PC-3 (cell line): ENCODE data around the gene RGS17.

Experiments used
- EZH2 ChIP-seq: fragments of 300-600 bp; sonication (generic); IDR thresholded peaks from one replicate; pipeline ENCODE4 v1.6.1; 2017; ENCODE audit warnings: antibody characterized with exemption, mild to moderate bottlenecking, low read length; ENCODE audit not compliant: unreplicated experiment
- EZH2phosphoT487 ChIP-seq: fragments of 300-600 bp; sonication (generic); IDR thresholded peaks from 2 replicates; pipeline ENCODE4 v1.6.1; 2018; ENCODE audit warnings: mild to moderate bottlenecking, antibody characterized with exemption, low read length, borderline replicate concordance
- TF ChIP-seq, protein P1 (sequence below): fragments of 300-600 bp; sonication (generic); conservative IDR thresholded peaks from 2 replicates; pipeline ENCODE4 v1.5.1; 2017; ENCODE audit warnings: antibody characterized with exemption, low read depth, mild to moderate bottlenecking, low read length

DNA sequence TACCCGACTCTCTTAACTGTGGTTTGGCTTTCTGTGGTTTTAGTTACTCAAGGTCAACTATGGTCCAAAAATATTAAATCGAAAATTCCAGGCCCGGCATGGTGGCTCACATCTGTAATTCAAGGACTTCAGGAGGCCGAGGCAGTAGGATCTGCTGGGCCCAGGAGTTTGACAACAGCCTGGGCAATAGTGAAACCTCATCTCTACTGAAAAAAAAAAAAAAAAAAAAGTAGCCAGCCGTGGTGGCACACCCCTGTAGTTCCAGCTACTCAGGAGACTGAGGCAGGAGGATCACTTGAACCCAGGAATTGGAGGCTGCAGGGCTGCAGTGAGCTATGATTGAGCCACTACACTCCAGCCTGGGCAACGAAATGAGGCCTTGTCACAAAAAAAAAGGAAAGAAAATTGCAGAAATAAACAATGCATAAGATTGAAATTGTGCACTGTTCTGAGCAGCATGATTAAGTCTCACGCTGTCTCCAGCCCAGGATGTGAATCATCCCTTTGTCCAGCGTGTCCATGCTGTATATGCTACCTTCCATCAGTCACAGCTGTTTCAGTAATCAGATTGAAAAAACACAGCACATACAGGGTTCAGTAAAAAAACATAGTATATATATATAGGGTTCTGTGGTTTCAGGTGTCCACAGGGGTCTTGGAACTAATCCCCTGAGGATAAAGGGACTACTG, 40.7 kb downstream of the RGS17 start:
- TF ChIP-seq EZH2 (no peak), EZH2phosphoT487 (no peak)
- TF ChIP-seq, protein P1, sequence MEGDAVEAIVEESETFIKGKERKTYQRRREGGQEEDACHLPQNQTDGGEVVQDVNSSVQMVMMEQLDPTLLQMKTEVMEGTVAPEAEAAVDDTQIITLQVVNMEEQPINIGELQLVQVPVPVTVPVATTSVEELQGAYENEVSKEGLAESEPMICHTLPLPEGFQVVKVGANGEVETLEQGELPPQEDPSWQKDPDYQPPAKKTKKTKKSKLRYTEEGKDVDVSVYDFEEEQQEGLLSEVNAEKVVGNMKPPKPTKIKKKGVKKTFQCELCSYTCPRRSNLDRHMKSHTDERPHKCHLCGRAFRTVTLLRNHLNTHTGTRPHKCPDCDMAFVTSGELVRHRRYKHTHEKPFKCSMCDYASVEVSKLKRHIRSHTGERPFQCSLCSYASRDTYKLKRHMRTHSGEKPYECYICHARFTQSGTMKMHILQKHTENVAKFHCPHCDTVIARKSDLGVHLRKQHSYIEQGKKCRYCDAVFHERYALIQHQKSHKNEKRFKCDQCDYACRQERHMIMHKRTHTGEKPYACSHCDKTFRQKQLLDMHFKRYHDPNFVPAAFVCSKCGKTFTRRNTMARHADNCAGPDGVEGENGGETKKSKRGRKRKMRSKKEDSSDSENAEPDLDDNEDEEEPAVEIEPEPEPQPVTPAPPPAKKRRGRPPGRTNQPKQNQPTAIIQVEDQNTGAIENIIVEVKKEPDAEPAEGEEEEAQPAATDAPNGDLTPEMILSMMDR, result no peak
